ENCODE measurements around the gene IP6K1. TPM values are rescaled to one million over a fixed set of nuclear protein-coding genes. Genes with fewer than 3 reads are reported as not detected.

IP6K1 gene
- total and polyA plus RNA-seq, 10 donors, result 8.6 to 56.0 (median 46.4) TPM

DNA sequence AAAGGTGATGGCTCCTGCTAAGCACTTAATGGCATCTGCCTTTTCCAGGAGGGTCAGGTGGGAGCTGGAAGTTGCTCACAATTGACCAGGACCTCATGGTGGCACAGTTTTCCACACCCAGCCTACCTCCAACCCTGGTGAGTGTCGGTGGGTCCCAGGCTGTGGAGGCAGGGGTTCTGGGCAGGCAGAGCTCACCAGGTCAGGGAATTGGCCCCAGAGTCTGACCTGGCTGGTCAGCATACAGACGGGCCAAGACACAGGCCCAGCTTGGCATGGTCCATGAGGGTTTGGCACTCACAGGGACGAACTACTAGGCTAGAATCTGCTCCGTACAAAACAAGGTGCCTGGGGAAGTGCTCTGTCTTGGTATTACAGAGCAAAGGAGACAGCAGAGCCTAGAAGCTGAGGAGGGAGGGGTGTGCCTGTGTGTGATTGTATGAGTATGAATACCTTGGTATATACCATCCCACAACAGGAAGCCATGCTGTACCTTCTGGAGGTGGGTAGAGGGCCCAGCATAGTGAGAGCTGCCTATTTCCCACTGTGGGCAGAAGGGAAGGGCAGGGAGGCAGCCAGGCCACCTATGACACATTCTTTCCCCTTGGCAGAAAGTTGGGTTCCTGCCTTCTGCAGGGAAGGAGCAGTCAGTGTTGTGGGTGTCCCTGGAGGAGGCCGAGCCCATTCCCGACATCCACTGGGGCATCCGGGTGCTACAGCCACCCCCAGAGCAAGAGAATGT lies 105.7 kb downstream of the IP6K1 start:
- no peak for DNase-seq
- no peak overlapping the region for H3K27ac ChIP-seq
- 92 to 98% (median 95%) methylated on average over 4 to 7 of the region's 7 CpGs for WGBS, 5 donors
- H3K4me1 ChIP-seq, result peaks cover 0 to 24% (median 4%) of the 10 kb centered on the region in 6 donors
- intact Hi-C loops (cut with DNase I; ENCODE audit: low total_unique reads), result no loop called here
- H3K4me3 ChIP-seq, result no peak overlapping the region
- TF ChIP-seq, protein P1, sequence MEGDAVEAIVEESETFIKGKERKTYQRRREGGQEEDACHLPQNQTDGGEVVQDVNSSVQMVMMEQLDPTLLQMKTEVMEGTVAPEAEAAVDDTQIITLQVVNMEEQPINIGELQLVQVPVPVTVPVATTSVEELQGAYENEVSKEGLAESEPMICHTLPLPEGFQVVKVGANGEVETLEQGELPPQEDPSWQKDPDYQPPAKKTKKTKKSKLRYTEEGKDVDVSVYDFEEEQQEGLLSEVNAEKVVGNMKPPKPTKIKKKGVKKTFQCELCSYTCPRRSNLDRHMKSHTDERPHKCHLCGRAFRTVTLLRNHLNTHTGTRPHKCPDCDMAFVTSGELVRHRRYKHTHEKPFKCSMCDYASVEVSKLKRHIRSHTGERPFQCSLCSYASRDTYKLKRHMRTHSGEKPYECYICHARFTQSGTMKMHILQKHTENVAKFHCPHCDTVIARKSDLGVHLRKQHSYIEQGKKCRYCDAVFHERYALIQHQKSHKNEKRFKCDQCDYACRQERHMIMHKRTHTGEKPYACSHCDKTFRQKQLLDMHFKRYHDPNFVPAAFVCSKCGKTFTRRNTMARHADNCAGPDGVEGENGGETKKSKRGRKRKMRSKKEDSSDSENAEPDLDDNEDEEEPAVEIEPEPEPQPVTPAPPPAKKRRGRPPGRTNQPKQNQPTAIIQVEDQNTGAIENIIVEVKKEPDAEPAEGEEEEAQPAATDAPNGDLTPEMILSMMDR (IDR thresholded peaks at IDR 0.05 in 8 of 11, conservative IDR thresholded peaks at IDR 0.05 in 3 of 11), result no peak
- peak in 1 of 3 donors; percentile 2 for TF ChIP-seq POLR2AphosphoS5 (IDR thresholded peaks at IDR 0.05)
- H3K36me3 ChIP-seq, result peaks cover 0 to 95% (median 84%) of the 10 kb centered on the region in 6 donors
- H3K9me3 ChIP-seq, result no peaks in the 10 kb centered on the region
- H3K27me3 ChIP-seq (replicated peaks in 1 of 7), result peaks cover 0 to 3% (median 0%) of the 10 kb centered on the region in 7 donors

DNA sequence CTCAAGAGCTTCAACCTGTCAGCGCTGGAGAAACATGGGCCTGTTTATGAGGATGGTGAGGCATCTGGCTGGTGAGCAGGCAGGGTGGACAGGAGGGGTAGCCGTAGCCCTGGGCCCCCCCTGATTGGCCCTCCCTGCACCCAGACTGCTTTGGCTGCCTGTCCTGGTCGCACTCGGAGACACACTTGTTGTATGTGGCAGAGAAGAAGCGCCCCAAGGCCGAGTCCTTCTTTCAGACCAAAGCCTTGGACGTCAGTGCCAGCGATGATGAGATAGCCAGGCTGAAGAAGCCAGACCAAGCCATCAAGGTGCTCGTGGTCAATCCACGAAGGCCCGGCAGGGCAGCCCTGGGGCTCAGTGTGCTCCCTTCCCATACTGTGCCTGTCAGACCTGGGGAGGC lies 110.4 kb downstream of the IP6K1 start:
- no peak for DNase-seq
- H3K4me3 ChIP-seq, result no peak overlapping the region
- peaks cover 0 to 56% (median 51%) of the 10 kb centered on the region in 6 donors for H3K36me3 ChIP-seq
- no peaks in the 10 kb centered on the region for H3K9me3 ChIP-seq
- intact Hi-C loops (cut with DNase I; ENCODE audit: low total_unique reads), result no loop called here
- TF ChIP-seq POLR2AphosphoS5 (IDR thresholded peaks at IDR 0.05) (no peak), POLR2A (IDR thresholded peaks at IDR 0.05) (no peak)
- TF ChIP-seq, protein P1 (IDR thresholded peaks at IDR 0.05 in 8 of 11, conservative IDR thresholded peaks at IDR 0.05 in 3 of 11), result no peak
- H3K27me3 ChIP-seq (replicated peaks in 1 of 7), result no peaks in the 10 kb centered on the region
- 92 to 97% (median 96%) methylated on average over 8 to 11 of the region's 11 CpGs for WGBS, 5 donors
- H3K4me1 ChIP-seq, result peaks cover 10 to 57% (median 24%) of the 10 kb centered on the region in 6 donors
- H3K27ac ChIP-seq, result no peak overlapping the region

DNA sequence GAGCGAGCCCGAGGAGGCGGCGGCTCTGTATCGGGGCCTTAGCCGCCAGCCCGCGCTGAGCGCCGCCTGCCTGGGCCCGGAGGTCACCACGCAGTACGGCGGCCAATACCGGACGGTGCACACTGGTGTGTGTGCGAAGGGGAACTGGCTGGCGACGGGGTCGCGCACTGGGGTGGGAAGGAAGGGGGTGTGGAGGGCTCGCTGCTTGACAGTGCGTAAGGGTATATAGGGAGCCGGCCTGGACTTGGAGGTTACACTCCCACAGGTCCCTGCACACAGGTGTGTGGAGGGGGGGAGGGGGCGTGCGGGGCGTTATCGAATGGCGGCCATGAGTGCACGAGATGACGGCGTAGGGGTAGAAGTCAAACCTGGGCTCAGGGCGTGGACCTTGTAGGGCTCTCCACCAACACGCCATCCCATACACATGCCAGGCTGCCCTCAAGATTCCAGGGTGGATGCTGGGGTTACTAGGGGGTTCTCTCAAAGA lies 111.8 kb downstream of the IP6K1 start:
- WGBS, 5 donors, result 1 to 11% (median 7%) methylated on average over 13 to 34 of the region's 34 CpGs
- Histone ChIP-seq H3K36me3 (peaks cover 0 to 43% (median 38%) of the 10 kb centered on the region in 6 donors), H3K9me3 (no peaks in the 10 kb centered on the region), H3K4me3 (peak overlapping the region; percentile 73 to 97 (median 88)), H3K27me3 (replicated peaks in 1 of 7) (no peaks in the 10 kb centered on the region), H3K27ac (peak overlapping the region; percentile 93 to 98 (median 94)), H3K4me1 (peaks cover 10 to 57% (median 24%) of the 10 kb centered on the region in 6 donors)
- no peak for DNase-seq
- TF ChIP-seq POLR2A (IDR thresholded peaks at IDR 0.05) (no peak), POLR2AphosphoS5 (IDR thresholded peaks at IDR 0.05) (no peak)
- TF ChIP-seq, protein P1 (IDR thresholded peaks at IDR 0.05 in 8 of 11, conservative IDR thresholded peaks at IDR 0.05 in 3 of 11), result peak in 1 of 11 experiments; percentile 1
- intact Hi-C loops (cut with DNase I; ENCODE audit: low total_unique reads), result no loop called here

Small RNAs within 50 kb of the gene (microRNA-seq; reads per million reads assigned to microRNA genes)
- 1.7 to 3.2 (median 2.5) reads per million in 3 donors for gene MIR5193

Small RNAs within 50 kb of the gene (small RNA-seq; reads per million reads assigned to genes)
- gene AMIGO3 (0 reads per million in 4 donors), gene COX6CP14 (0 reads per million in 4 donors)

Other genes with a start within 250 kb of the IP6K1 start
- 1 to 10 TPM in 1 of 7 donors, under 1 TPM in 6; 0.26 to 1.1 (median 0.51) TPM for gene BSN, start 232.1 kb downstream of the IP6K1 start, total RNA-seq
- under 1 TPM; 0.02 to 0.06 (median 0.03) TPM for gene BSN, start 232.1 kb downstream of the IP6K1 start, polyA plus RNA-seq
- gene APEH, start 112.2 kb downstream of the IP6K1 start, total RNA-seq, result 10 to 100 TPM; 63.1 to 89.5 (median 78.7) TPM
- gene APEH, start 112.2 kb downstream of the IP6K1 start, polyA plus RNA-seq, result 10 to 100 TPM; 29.6 to 46.0 (median 42.7) TPM
- 10 to 100 TPM; 17.0 to 26.9 (median 21.1) TPM for gene MST1, start 97.1 kb downstream of the IP6K1 start, total RNA-seq
- gene MST1, start 97.1 kb downstream of the IP6K1 start, polyA plus RNA-seq, result 10 to 100 TPM; 28.0 to 65.8 (median 43.4) TPM
- gene RNF123, start 97.0 kb downstream of the IP6K1 start, total RNA-seq, result 10 to 100 TPM; 34.9 to 57.5 (median 48.1) TPM
- gene RNF123, start 97.0 kb downstream of the IP6K1 start, polyA plus RNA-seq, result 10 to 100 TPM; 11.6 to 22.5 (median 18.0) TPM
- gene AMIGO3, start 66.9 kb downstream of the IP6K1 start, total RNA-seq, result 1 to 10 TPM in 2 of 7 donors, under 1 TPM in 1, not detected in 4; 0.23 to 1.6 (median 1.4) TPM
- 1 to 10 TPM in 1 of 3 donors, under 1 TPM in 2; 0.52 to 1.1 (median 0.79) TPM for gene AMIGO3, start 66.9 kb downstream of the IP6K1 start, polyA plus RNA-seq
- gene GMPPB, start 62.6 kb downstream of the IP6K1 start, total RNA-seq, result 10 to 100 TPM; 24.0 to 34.3 (median 30.0) TPM
- 10 to 100 TPM; 10.8 to 21.2 (median 11.1) TPM for gene GMPPB, start 62.6 kb downstream of the IP6K1 start, polyA plus RNA-seq
- not detected for gene CDHR4, start 13.3 kb upstream of the IP6K1 start, total RNA-seq
- gene CDHR4, start 13.3 kb upstream of the IP6K1 start, polyA plus RNA-seq, result under 1 TPM in 2 of 3 donors, not detected in 1; 0.06 to 0.29 TPM
- 10 to 100 TPM in 3 of 7 donors, 1 to 10 TPM in 4; 2.8 to 14.9 (median 7.5) TPM for gene INKA1, start 16.7 kb upstream of the IP6K1 start, total RNA-seq
- 10 to 100 TPM; 17.3 to 30.6 (median 21.5) TPM for gene INKA1, start 16.7 kb upstream of the IP6K1 start, polyA plus RNA-seq
- 100 to 1,000 TPM; 176 to 228 (median 218) TPM for gene UBA7, start 27.4 kb upstream of the IP6K1 start, total RNA-seq
- 100 to 1,000 TPM in 2 of 3 donors, 10 to 100 TPM in 1; 91.1 to 231 (median 230) TPM for gene UBA7, start 27.4 kb upstream of the IP6K1 start, polyA plus RNA-seq
- gene TRAIP, start 70.0 kb upstream of the IP6K1 start, total RNA-seq, result 1 to 10 TPM; 2.5 to 4.3 (median 3.9) TPM
- 1 to 10 TPM; 2.1 to 3.5 (median 2.8) TPM for gene TRAIP, start 70.0 kb upstream of the IP6K1 start, polyA plus RNA-seq
- not detected for gene CAMKV, start 83.4 kb upstream of the IP6K1 start, total RNA-seq
- not detected for gene CAMKV, start 83.4 kb upstream of the IP6K1 start, polyA plus RNA-seq
- gene MST1R, start 117.3 kb upstream of the IP6K1 start, total RNA-seq, result 1 to 10 TPM; 1.1 to 7.7 (median 2.9) TPM
- gene MST1R, start 117.3 kb upstream of the IP6K1 start, polyA plus RNA-seq, result 1 to 10 TPM; 2.8 to 3.4 (median 3.2) TPM
- 1 to 10 TPM; 5.3 to 9.3 (median 7.5) TPM for gene MON1A, start 143.3 kb upstream of the IP6K1 start, total RNA-seq
- gene MON1A, start 143.3 kb upstream of the IP6K1 start, polyA plus RNA-seq, result 1 to 10 TPM; 3.4 to 5.9 (median 4.5) TPM
- 100 to 1,000 TPM; 104 to 191 (median 144) TPM for gene RBM6, start 153.6 kb upstream of the IP6K1 start, total RNA-seq
- gene RBM6, start 153.6 kb upstream of the IP6K1 start, polyA plus RNA-seq, result 100 to 1,000 TPM; 118 to 320 (median 303) TPM